Ovary (tissue), 9 donors: ENCODE data around the gene TFEC. TPM values are rescaled to one million over a fixed set of nuclear protein-coding genes. Genes with fewer than 3 reads are reported as not detected.

ENCODE experiments used
- DNase-seq, 5 donors: peaks; one replicate each; pipeline ENCODE4 v3.0.0-alpha.2; 2019 to 2020
- H3K27ac ChIP-seq, 2 donors: fragments of 200-600 bp; one replicate each; pipeline versions ENCODE4 v1.5.1 to v1.8.0; 2019 to 2022
- H3K27me3 ChIP-seq: fragments of 200-600 bp; one replicate; pipeline ENCODE4 v1.8.0; 2022
- H3K36me3 ChIP-seq: fragments of 200-600 bp; sonication (generic); one replicate; pipeline ENCODE4 v1.5.1; 2019
- H3K4me1 ChIP-seq: one replicate; pipeline ENCODE4 v1.8.1; 2013; ENCODE audit warnings: mild to moderate bottlenecking, moderate library complexity; ENCODE audit not compliant: insufficient read depth
- H3K4me3 ChIP-seq: fragments of 200-600 bp; sonication (generic); one replicate; pipeline ENCODE4 v1.5.1; 2017
- H3K9me3 ChIP-seq, 2 donors: fragments of 200-600 bp in 1 of 2; sonication (generic) in 1 of 2; one replicate each; pipeline versions ENCODE4 v1.5.1 to v1.8.1; 2013 to 2019; ENCODE audit warnings: mild to moderate bottlenecking in 1 of 2, moderate library complexity in 1 of 2
- CTCF ChIP-seq, 3 donors: fragments of 450-650 bp in 2 of 3; fragments of 200-600 bp in 1 of 3; IDR thresholded peaks; one replicate each; pipeline versions ENCODE4 v1.5.1 to v1.8.0; 2016 to 2022; ENCODE audit warnings: antibody characterized with exemption in 3 of 3, mild to moderate bottlenecking in 1 of 3
- EP300 ChIP-seq: sonication (generic); formaldehyde crosslinking; IDR thresholded peaks from one replicate; pipeline ENCODE4 v1.6.1; 2017; ENCODE audit warnings: antibody characterized with exemption
- POLR2A ChIP-seq: fragments of 450-650 bp; IDR thresholded peaks from one replicate; pipeline ENCODE4 v1.6.1; 2017; ENCODE audit warnings: antibody characterized with exemption, mild to moderate bottlenecking, moderate library complexity
- whole genome bisulfite sequencing, 3 donors: extraction: QIAGEN DNeasy Blood & Tissue Kit in 1 of 3; methylation state at CpG; one replicate each; pipeline versions ENCODE4 v1.1.5 to v1.1.7; 2013 to 2017; 5-methylcytosine and 5-hydroxymethylcytosine counted together
- intact Hi-C, 4 donors: fragments of 100-400 bp; cut with DNase I; formaldehyde crosslinking; loops; one replicate each; pipeline versions ENCODE4 v1.11.0 to v1.15.1; 2022 to 2023
- polyA plus RNA-seq, 2 donors: library from polyadenylated mRNA; stranded (reverse); fragments of 200-250 nt in 1 of 2; fragments of 350-450 nt in 1 of 2; fragmentation: Illumina TruSeq in 1 of 2; extraction: RNeasy Lipid Tissue Mini Kit (QIAGEN cat#74804) in 1 of 2; gene quantifications; one replicate each; pipeline ENCODE4 v1.2.3, GENCODE V29; 2013 to 2014
- total RNA-seq, 7 donors: library from RNA; depleted of rRNA in 2 of 7; stranded (reverse); fragments of >200 nt in 2 of 7; fragmentation: NEBNext Ultra II Directional in 3 of 7; extraction: Animal tissue kit (Norgen Biotek cat#: 25700) in 3 of 7; gene quantifications; one replicate each; pipeline versions ENCODE4 v1.1.0 to v1.2.4, GENCODE V29; 2016 to 2023
- donor health status: DM: no; HTN: no; CAD: no; lungs with moderate emphysema.
- donor health status: DM: no; HTN: no; CAD: no.
- donor health status: Bipolar disorder and iron deficiency.
- donor health status: DM: yes; HTN: yes; CAD: no.
- donor health status: DM: no; HTN: no; CAD: no.
- donor health status: DM: yes; HTN: yes; CAD: no.

The TFEC gene
- total and polyA plus RNA-seq, 9 donors, result 0.52 to 7.6 (median 1.8) TPM

DNA sequence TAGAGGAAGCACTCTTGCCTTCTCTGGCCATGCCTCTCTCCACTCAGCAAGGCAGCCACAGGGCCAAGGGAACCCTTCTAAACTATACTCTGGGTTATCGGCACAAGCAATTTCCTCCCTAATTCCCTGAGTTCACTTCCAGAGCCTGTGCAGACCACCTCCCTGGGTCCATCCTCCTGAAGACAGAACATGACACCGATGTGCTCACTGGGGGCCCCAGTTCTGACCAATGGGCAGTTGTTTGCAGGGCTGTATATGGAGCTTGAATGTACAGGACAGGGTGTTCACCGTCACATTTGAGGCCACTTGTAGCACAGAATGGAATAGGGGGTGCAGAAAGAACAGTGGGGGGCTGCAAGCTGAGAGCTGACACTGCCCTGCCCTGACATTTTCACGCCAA is 77.7 kb downstream of the TFEC start:
- Histone ChIP-seq H3K36me3 (no peaks in the 10 kb centered on the region), H3K4me1 (no peaks in the 10 kb centered on the region), H3K4me3 (no peak overlapping the region), H3K27ac (no peak overlapping the region), H3K27me3 (no peaks in the 10 kb centered on the region), H3K9me3 (no peaks in the 10 kb centered on the region)
- intact Hi-C loops, result no loop called here
- no peak for TF ChIP-seq POLR2A
- TF ChIP-seq CTCF (IDR thresholded peaks at IDR 0.05), result no peak
- no peak for TF ChIP-seq EP300
- 78 to 89% (median 82%) methylated on average over 4 of the region's 4 CpGs for WGBS, 3 donors
- DNase-seq, result no peak

- TF ChIP-seq CTCF (IDR thresholded peaks at IDR 0.05), result no peak
- no peak for TF ChIP-seq EP300
- no peak for TF ChIP-seq POLR2A
- no peaks in the 10 kb centered on the region for H3K36me3 ChIP-seq
- WGBS, 3 donors, result 87 to 92% (median 88%) methylated on average over 1 of the region's 1 CpG
- no peaks in the 10 kb centered on the region for H3K27me3 ChIP-seq
- no peak overlapping the region for H3K27ac ChIP-seq
- H3K4me1 ChIP-seq, result no peaks in the 10 kb centered on the region
- intact Hi-C loops, result no loop called here
- no peak for DNase-seq
- H3K4me3 ChIP-seq, result no peak overlapping the region
- no peaks in the 10 kb centered on the region for H3K9me3 ChIP-seq
Measured at GRCh38 chr7:115951547-115951946, 79.0 kb downstream of the TFEC start.

DNA sequence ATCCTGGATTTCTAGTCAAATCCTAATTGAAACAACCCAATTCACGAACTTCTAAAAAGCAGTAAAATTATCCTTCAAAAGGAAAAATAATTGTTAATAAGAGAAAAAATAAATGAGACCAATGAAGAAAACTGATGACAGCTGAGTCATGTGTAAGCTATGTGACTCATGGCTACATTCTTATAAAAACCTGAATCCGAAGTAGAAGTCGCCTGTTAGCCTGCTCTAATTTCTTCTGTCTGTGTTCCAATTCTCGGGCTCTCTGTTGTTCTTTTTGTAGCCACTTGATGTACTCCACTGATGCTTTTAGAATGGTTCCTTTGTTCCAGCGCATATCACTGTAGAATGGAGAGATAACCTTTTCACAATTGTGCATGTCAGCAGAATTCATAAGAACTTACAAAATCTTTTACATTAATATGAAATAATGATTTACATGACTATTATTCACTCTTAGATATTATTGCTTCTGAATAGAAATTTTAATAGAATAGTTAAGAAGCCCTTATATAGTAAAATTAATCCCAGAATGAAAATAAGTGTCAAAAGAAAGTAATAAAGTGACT is 88.8 kb downstream of the TFEC start:
- DNase-seq, result no peak
- H3K9me3 ChIP-seq, result no peaks in the 10 kb centered on the region
- intact Hi-C loops, result no loop called here
- whole genome bisulfite sequencing, 3 donors, result 70 to 76% (median 75%) methylated on average over 5 of the region's 5 CpGs
- H3K27ac ChIP-seq, result no peak overlapping the region
- no peak overlapping the region for H3K4me3 ChIP-seq
- H3K27me3 ChIP-seq, result no peaks in the 10 kb centered on the region
- H3K36me3 ChIP-seq, result no peaks in the 10 kb centered on the region
- no peaks in the 10 kb centered on the region for H3K4me1 ChIP-seq
- TF ChIP-seq POLR2A (no peak), CTCF (IDR thresholded peaks at IDR 0.05) (no peak), EP300 (no peak)

DNA sequence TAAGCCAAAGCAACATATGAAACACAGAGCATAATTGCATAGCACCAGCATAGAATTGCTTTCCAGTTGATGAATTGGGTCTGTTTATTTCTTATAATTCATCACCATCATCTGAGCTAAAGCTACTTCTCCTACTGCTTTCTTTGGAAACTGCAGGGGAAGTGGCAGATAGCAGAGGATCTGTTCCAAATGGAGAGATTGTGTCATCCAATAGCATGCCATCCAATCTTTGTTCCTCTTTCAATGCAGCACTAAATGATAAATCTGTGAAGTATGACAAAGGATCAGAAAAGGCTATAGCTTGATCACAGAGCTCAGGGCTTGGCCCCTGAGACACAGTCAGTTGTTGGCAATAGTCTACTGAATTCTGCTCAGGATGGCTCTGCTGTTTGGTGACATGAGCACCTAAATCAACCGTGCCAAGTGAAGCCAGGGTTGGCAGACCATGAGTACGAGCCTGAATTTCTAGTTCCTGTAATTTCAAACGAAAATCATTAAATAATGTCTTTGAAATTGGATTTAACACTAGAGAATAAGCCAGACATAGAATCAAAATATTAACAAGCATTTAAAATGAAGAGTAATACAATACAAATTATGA is 90.0 kb downstream of the TFEC start:
- no peaks in the 10 kb centered on the region for H3K36me3 ChIP-seq
- no peak overlapping the region for H3K4me3 ChIP-seq
- TF ChIP-seq POLR2A (no peak), EP300 (no peak), CTCF (IDR thresholded peaks at IDR 0.05) (no peak)
- WGBS, 3 donors, result 78 to 79% (median 78%) methylated on average over 3 of the region's 3 CpGs
- no peak for DNase-seq
- H3K9me3 ChIP-seq, result no peaks in the 10 kb centered on the region
- no peaks in the 10 kb centered on the region for H3K4me1 ChIP-seq
- no peak overlapping the region for H3K27ac ChIP-seq
- H3K27me3 ChIP-seq, result no peaks in the 10 kb centered on the region
- intact Hi-C loops, result no loop called here
